GM23248 (cell line): ENCODE measurements around the gene PHLDB3. TPM values are rescaled to one million over a fixed set of nuclear protein-coding genes. Genes with fewer than 3 reads are reported as not detected.

ENCODE experiments used
- DNase-seq: peaks from one replicate; pipeline ENCODE4 v3.0.0-alpha.2; 2015
- H2AFZ ChIP-seq: fragments of 200-600 bp; sonication (generic); 2 replicates; pipeline ENCODE4 v1.6.1; 2016; ENCODE audit warnings: antibody characterized with exemption
- H3F3A ChIP-seq: fragments of 200-600 bp; sonication (generic); 2 replicates; pipeline ENCODE4 v1.6.1; 2016; ENCODE audit warnings: mild to moderate bottlenecking, antibody characterized with exemption, mixed run types; ENCODE audit not compliant: insufficient read depth
- H3K27ac ChIP-seq: fragments of 200-600 bp; sonication (generic); 2 replicates; pipeline ENCODE4 v1.5.1; 2016; ENCODE audit warnings: mild to moderate bottlenecking
- H3K27me3 ChIP-seq: fragments of 200-600 bp; sonication (generic); replicated peaks from 2 replicates; pipeline ENCODE4 v1.6.1; 2016; ENCODE audit warnings: mild to moderate bottlenecking; ENCODE audit not compliant: insufficient read depth
- H3K36me3 ChIP-seq: fragments of 200-600 bp; sonication (generic); 2 replicates; pipeline ENCODE4 v1.6.1; 2016; ENCODE audit warnings: low read depth, mild to moderate bottlenecking
- H3K4me1 ChIP-seq: fragments of 200-600 bp; sonication (generic); 2 replicates; pipeline ENCODE4 v1.6.1; 2016; ENCODE audit warnings: mild to moderate bottlenecking; ENCODE audit not compliant: insufficient read depth
- H3K4me2 ChIP-seq: fragments of 200-600 bp; sonication (generic); one replicate; pipeline ENCODE4 v1.6.1; 2016; ENCODE audit warnings: mild to moderate bottlenecking; ENCODE audit not compliant: unreplicated experiment
- H3K4me3 ChIP-seq: fragments of 200-600 bp; sonication (generic); 2 replicates; pipeline ENCODE4 v1.5.1; 2016; ENCODE audit warnings: mild to moderate bottlenecking
- H3K79me2 ChIP-seq: fragments of 200-600 bp; sonication (generic); 2 replicates; pipeline ENCODE4 v1.6.1; 2016; ENCODE audit warnings: mild to moderate bottlenecking; ENCODE audit not compliant: insufficient read depth
- H3K9ac ChIP-seq: fragments of 200-600 bp; sonication (generic); 2 replicates; pipeline ENCODE4 v1.6.1; 2016; ENCODE audit warnings: mild to moderate bottlenecking
- H3K9me2 ChIP-seq: fragments of 200-600 bp; sonication (generic); 2 replicates; pipeline ENCODE4 v1.6.1; 2016; ENCODE audit warnings: mixed run types, mild to moderate bottlenecking, moderate library complexity; ENCODE audit not compliant: insufficient read depth
- H3K9me3 ChIP-seq: fragments of 200-600 bp; sonication (generic); one replicate; pipeline ENCODE4 v1.6.1; 2017; ENCODE audit warnings: low read depth
- H4K20me1 ChIP-seq: fragments of 200-600 bp; sonication (generic); 2 replicates; pipeline ENCODE4 v1.6.0; 2016; ENCODE audit not compliant: insufficient read depth
- EZH2 ChIP-seq: fragments of 200-600 bp; sonication (generic); IDR thresholded peaks from 2 replicates; pipeline ENCODE4 v1.6.1; 2018; ENCODE audit warnings: antibody characterized with exemption, mild to moderate bottlenecking; ENCODE audit not compliant: insufficient read depth, poor library complexity, severe bottlenecking
- EZH2phosphoT487 ChIP-seq: fragments of 200-600 bp; sonication (generic); IDR thresholded peaks from 2 replicates; pipeline ENCODE4 v1.6.1; 2018; ENCODE audit warnings: antibody characterized with exemption, moderate library complexity, mild to moderate bottlenecking, low read depth; ENCODE audit not compliant: insufficient read depth
- WGBS, 2 experiments: methylation state at CpG; one replicate each; pipeline ENCODE4 v1.1.6; 2015 to 2017; ENCODE audit warnings: low lambda C conversion rate in 2 of 2, low coverage in 1 of 2; ENCODE audit errors: missing lambda C conversion rate in 2 of 2; 5-methylcytosine and 5-hydroxymethylcytosine counted together
- in situ Hi-C: fragments of 300-500 bp; cut with MboI; formaldehyde crosslinking; loops from 2 replicates; pipeline ENCODE4 v1.15.0; 2020
- polyA plus RNA-seq: library from polyadenylated mRNA; unstranded; fragments of >200 nt; fragmentation: Nextera tagmentation; extraction: Ambion mirVana; gene quantifications from 2 replicates; pipeline ENCODE4 v1.2.1, GENCODE V29; 2016
- total RNA-seq: library from RNA; depleted of rRNA; stranded (reverse); fragments of >200 nt; shearing (Covaris generic); gene quantifications from 2 replicates; pipeline ENCODE4 v1.2.3, GENCODE V29; 2014

Gene PHLDB3
- total and polyA plus RNA-seq, 2 experiments from 2014 or later = 4.6 to 5.6 TPM

DNA sequence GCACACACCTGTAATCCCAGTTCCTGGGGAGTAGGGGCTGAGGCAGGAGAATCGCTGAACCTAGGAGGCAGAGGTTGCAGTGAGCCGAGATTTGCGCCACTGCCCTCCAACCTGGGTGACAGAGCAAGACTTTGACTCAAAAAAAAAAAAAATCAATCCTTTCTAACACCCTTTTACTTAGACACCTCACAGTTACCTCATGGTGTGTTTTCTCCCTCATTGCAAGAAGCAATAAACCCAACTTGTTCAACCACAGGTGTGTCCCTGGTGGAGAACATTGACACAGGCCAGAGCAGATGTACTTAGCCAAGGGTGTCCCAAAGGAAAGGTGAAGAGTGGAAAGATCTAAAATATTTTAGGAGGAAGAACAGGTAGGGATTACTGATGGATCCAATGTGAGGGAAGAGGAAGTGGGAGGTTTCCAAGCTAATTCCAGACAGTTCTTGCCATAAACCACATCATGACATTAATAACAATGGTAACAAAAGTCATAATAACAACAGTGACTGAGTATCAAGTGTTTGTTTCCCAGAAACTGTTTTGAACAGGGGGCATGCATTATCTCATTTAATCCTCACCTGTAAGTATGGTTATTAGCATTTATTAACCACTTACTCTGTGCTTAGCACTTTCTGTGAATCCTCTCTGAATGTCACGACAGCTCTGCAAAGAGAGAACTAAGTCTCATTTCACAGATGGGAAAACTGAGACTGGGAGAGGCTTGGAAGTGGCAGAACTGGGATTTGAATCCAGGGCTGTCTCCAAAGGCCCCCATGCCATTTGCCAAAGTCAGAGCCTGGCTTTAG is 36.0 kb downstream of the PHLDB3 start:
- no peaks in the 10 kb centered on the region for H3K27me3 ChIP-seq
- H3K4me1 ChIP-seq = peaks cover 7% of the 10 kb centered on the region; the same call in 1 of the 2 replicates
- no peak overlapping the region for H3K27ac ChIP-seq
- no peak overlapping the region for H3K4me2 ChIP-seq
- in situ Hi-C loops = no loop called here
- peaks cover 7% of the 10 kb centered on the region for H3F3A ChIP-seq
- no peaks in the 10 kb centered on the region for H4K20me1 ChIP-seq
- H2AFZ ChIP-seq = no peak overlapping the region
- DNase-seq = no peak
- no peaks in the 10 kb centered on the region for H3K9me3 ChIP-seq
- TF ChIP-seq EZH2phosphoT487 (no peak), EZH2 (no peak)
- H3K9me2 ChIP-seq = no peaks in the 10 kb centered on the region
- 96 to 97% methylated on average over 4 of the region's 4 CpGs for WGBS, 2 experiments
- H3K4me3 ChIP-seq = no peak overlapping the region
- no peak overlapping the region for H3K9ac ChIP-seq
- H3K36me3 ChIP-seq = no peaks in the 10 kb centered on the region
- no peaks in the 10 kb centered on the region for H3K79me2 ChIP-seq

DNA sequence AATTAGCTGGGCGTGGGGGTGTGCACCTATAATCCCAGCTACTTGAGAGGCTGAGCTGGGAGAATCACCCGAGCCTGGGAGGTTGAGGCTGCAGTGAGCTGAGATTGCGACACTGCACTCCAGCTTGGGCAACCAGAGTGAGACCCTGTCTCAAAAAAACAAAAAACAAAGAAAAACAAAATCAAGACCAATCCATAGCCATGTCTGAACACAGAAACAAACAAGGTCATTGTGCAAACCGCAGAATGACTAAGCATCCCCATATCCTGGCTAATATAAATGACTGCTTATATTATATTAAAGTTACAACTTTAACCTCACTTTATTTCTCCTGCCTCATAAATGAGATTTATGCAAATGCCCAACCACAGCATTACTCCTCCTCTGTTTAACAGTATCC is 36.8 kb downstream of the PHLDB3 start:
- no peak overlapping the region for H3K4me2 ChIP-seq
- peaks cover 7% of the 10 kb centered on the region; the same call in 1 of the 2 replicates for H3K4me1 ChIP-seq
- H3K36me3 ChIP-seq = no peaks in the 10 kb centered on the region
- in situ Hi-C loops = no loop called here
- DNase-seq = peak; percentile 59
- H3F3A ChIP-seq = peaks cover 7% of the 10 kb centered on the region
- no peak overlapping the region for H3K4me3 ChIP-seq
- H2AFZ ChIP-seq = no peak overlapping the region
- no peak overlapping the region for H3K9ac ChIP-seq
- TF ChIP-seq EZH2phosphoT487 (no peak), EZH2 (no peak)
- H3K79me2 ChIP-seq = no peaks in the 10 kb centered on the region
- WGBS, 2 experiments = 67 to 75% methylated on average over 4 of the region's 4 CpGs
- H3K9me2 ChIP-seq = no peaks in the 10 kb centered on the region
- H3K27me3 ChIP-seq = no peaks in the 10 kb centered on the region
- no peaks in the 10 kb centered on the region for H4K20me1 ChIP-seq
- H3K9me3 ChIP-seq = no peaks in the 10 kb centered on the region
- no peak overlapping the region for H3K27ac ChIP-seq

DNA sequence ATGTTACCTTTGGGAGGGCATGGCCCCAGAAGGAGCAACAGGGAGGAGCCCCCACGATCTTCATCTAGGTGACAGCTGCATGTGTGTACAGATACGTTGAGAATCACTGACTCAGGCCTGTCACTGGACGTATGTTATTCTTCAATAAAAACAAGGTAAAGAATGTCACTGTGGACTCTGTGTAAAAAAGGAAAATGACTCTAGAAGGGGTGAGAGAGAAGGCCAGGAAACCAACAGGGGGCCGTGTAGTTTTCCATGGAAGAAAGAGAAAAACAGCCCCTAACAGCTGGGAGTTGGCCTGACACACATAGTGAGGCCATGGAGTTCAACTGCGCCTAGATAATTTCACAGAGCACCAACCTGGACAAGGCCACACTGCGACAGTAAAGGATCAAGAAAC is 37.3 kb downstream of the PHLDB3 start:
- TF ChIP-seq EZH2 (no peak), EZH2phosphoT487 (no peak)
- no peak for DNase-seq
- Histone ChIP-seq H3K27ac (no peak overlapping the region), H3K4me2 (no peak overlapping the region), H3K27me3 (no peaks in the 10 kb centered on the region), H3K4me3 (no peak overlapping the region), H3K9me2 (no peaks in the 10 kb centered on the region), H3K9me3 (no peaks in the 10 kb centered on the region), H3K79me2 (no peaks in the 10 kb centered on the region), H4K20me1 (no peaks in the 10 kb centered on the region), H3K36me3 (no peaks in the 10 kb centered on the region), H3K9ac (no peak overlapping the region), H2AFZ (no peak overlapping the region), H3K4me1 (peaks cover 7% of the 10 kb centered on the region; the same call in 1 of the 2 replicates), H3F3A (peaks cover 7% of the 10 kb centered on the region)
- in situ Hi-C loops = no loop called here
- WGBS, 2 experiments = 74 to 81% methylated on average over 6 of the region's 6 CpGs

DNA sequence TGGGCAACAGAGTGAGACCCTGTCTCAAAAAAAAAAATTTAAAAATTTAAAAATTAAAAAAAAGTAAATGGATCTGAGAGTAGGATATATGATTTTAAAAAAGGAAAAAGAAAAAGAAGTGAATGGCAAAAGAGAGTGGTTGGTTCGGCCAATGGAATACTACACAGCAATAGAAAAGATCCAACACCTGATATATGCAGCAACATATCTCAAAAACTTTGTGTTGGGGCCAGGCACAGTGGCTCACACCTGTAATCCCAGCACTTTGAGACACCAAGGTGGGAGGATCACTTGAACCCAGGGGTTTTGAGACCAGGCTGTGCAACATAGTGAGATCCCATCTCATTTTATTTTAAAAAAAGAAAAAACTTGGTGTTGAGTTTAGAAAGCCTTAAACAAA is 37.8 kb downstream of the PHLDB3 start:
- 77 to 84% methylated on average over 1 of the region's 1 CpG for WGBS, 2 experiments
- no peak for TF ChIP-seq EZH2
- no peak for TF ChIP-seq EZH2phosphoT487
- Histone ChIP-seq H3K4me1 (peaks cover 7% of the 10 kb centered on the region; the same call in 1 of the 2 replicates), H4K20me1 (no peaks in the 10 kb centered on the region), H3K27ac (no peak overlapping the region), H3K9me3 (no peaks in the 10 kb centered on the region), H3K27me3 (no peaks in the 10 kb centered on the region), H2AFZ (no peak overlapping the region), H3K9me2 (no peaks in the 10 kb centered on the region), H3K79me2 (no peaks in the 10 kb centered on the region), H3K36me3 (no peaks in the 10 kb centered on the region), H3F3A (peaks cover 7% of the 10 kb centered on the region), H3K4me2 (no peak overlapping the region), H3K9ac (no peak overlapping the region), H3K4me3 (no peak overlapping the region)
- no peak for DNase-seq
- in situ Hi-C loops = no loop called here
